ENCODE data around the gene GBP1.

GRCh38 chr1:89102021-89102420 is 37.0 kb upstream of the GBP1 start:
- TF ChIP-seq, protein P1, sequence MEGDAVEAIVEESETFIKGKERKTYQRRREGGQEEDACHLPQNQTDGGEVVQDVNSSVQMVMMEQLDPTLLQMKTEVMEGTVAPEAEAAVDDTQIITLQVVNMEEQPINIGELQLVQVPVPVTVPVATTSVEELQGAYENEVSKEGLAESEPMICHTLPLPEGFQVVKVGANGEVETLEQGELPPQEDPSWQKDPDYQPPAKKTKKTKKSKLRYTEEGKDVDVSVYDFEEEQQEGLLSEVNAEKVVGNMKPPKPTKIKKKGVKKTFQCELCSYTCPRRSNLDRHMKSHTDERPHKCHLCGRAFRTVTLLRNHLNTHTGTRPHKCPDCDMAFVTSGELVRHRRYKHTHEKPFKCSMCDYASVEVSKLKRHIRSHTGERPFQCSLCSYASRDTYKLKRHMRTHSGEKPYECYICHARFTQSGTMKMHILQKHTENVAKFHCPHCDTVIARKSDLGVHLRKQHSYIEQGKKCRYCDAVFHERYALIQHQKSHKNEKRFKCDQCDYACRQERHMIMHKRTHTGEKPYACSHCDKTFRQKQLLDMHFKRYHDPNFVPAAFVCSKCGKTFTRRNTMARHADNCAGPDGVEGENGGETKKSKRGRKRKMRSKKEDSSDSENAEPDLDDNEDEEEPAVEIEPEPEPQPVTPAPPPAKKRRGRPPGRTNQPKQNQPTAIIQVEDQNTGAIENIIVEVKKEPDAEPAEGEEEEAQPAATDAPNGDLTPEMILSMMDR (IDR thresholded peaks at IDR 0.05; ENCODE audit: low read depth, low read length, poor library complexity, severe bottlenecking), result no peak
- TF ChIP-seq EZH2phosphoT487 (IDR thresholded peaks at IDR 0.05; ENCODE audit: borderline replicate concordance, low read length), result no peak
